GM21723 (cell line): Measurements from ENCODE around the gene SERGEF.

ENCODE experiments used
- ATAC-seq: cut with Tn5 transposase; IDR thresholded peaks from one replicate; pipeline ENCODE4 v1.9.1; 2021; ENCODE audit warnings: mild to moderate bottlenecking, moderate library complexity; ENCODE audit not compliant: unreplicated experiment

The SERGEF gene

DNA sequence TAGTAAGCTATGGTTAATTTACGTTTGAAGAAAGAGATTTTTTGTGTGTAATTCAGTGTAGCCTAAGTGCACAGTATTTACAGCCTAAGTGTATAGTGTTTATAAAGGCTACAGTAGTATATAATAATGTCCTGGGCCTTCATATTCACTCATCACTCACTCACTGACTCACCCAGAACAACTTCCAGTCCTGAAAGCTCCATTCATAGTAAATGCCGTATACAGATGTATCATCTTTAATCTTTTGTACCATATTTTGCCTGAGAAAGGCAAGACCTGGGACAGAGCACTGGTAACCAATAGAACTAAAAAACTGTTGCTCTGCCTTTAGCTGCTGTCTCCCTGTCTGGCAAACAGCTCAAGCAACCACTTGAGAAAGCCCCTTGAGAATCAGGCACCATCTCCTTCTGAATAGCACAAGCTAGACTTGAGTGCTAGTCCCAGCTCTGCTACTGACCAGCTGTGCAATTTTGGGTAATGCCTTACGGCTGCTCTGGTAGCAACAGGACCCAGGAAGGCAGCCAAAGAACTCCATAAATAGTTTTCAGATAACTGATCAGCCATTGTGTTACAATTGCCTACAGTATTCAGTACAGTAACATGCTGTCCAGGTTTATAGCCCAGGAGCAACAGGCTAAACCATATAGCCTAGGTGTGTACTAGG, 146.9 kb downstream of the SERGEF start:
- ATAC-seq, result no peak

DNA sequence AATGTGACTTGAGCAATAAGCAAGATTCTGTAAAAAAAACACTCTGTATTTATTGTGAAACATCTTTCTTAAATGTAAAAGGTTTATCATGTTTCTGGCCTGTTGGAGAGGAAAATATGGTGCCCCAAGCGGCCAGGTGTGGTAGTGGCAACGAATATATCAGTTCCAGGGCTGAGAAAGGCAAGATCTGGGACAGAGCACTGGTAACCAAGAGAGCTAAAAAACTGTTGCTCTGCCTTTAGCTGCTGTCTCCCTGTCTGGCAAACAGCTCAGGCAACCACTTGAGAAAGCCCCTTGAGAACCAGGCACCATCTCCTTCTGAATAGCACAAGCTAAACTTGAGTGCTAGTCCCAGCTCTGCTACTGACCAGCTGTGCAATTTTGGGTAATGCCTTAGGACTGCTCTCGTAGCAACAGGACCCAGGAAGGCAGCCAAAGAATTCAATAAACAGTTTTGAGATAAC, 148.3 kb downstream of the SERGEF start:
- ATAC-seq, result peak; percentile 63

DNA sequence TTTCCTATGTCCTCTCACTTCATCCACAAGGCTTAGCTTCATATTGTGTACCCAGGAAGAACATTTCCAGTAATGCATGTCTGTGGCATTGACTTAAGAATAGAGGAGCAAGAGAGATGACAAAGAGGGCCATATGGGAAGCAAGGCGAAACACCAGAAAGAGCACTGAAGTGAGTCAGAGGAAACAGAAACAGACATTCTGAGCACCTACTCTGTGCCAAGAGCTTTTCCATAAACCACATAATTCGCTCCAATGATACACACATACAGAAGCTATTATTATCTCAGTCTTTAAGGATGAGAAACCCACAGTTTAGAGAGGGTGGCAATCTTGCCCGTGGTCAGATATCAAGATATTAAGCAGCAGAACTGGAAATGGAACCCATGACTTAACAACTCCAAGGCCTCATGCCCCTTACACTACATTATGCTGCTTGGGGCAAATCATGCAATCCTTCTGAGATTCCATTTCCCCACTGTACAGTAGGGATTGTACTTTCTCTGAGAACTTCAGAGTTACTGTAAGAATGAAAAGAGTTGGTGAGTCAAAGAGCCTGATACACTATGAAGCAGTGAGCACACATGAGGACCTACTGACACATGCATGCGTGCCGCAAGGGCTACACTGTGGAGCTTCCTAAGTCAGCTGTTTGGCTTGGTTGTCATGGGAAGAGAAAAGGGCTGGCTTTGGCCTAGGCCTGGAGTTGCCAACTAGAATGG, 151.7 kb downstream of the SERGEF start:
- no peak for ATAC-seq

DNA sequence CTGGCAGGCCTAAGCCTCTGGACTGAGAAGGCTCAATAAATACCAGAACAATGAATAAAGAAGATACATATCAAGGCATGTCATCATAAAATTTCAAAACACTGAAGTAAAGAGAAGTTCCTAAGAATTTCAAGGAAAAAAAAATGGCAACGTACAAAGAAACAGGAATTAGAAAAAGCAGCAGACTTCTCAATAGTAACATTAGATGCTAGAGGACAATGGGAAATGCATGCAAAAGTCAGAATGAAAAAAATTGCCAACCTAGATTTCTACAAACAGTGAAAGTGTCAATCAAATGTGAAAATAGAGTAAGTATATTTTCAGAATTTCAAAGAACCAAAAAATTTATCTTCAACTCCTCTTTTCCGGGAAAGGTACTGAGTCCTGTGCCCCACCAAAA, 153.3 kb downstream of the SERGEF start:
- no peak for ATAC-seq

DNA sequence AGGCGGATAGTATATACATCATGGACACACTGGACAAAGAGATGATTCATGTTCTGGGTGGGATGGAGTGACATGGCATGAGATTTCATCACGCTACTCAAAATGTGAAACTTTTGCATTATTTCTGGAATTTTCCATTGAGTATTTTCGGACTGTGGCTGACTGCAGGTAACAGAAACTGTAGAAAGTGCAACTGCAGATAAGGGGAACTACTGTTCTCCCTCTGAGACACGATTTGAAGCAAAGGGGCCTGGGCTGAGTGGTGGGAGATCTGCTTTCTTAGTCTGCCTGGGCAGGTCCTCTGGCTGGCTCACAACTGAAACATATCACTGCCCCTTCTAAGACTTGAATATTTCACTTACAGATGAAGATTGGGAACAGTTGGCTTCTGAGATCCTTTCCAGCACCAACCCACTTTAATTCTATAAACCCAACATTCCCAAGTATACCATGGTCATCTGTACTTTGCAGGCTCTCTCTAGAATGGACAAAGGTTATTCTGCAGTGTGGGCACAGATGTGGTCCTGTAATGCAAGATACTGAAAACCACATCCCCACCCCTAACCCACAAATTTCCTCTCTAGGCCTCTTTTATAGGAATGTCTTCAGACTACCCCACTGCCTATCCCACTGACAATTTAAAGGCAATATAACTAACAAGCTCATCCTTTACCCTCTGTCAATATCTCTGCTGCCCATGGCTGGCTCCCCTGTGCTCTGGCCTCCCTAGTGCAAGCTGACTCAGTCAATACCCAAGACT, 157.1 kb downstream of the SERGEF start:
- ATAC-seq, result peak; percentile 79

DNA sequence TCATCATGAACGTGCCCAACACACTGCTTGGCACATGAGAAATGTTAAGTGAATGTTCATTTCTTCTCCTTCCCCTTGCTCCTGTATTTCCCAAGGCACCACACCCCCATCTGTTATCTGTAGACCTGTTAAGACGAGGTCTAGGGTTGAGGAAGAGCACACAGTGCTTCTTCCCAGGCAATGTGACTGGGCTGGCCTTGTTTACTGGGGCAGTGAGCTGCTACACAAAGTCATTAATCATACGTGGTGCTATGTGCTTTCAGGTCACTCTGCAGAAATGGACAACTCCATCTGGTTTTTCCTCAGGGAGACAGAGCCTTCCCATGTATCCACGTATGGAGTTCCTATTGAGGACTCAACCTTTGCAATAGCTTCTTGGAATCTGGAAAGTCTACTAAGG, 159.6 kb downstream of the SERGEF start:
- ATAC-seq, result no peak

DNA sequence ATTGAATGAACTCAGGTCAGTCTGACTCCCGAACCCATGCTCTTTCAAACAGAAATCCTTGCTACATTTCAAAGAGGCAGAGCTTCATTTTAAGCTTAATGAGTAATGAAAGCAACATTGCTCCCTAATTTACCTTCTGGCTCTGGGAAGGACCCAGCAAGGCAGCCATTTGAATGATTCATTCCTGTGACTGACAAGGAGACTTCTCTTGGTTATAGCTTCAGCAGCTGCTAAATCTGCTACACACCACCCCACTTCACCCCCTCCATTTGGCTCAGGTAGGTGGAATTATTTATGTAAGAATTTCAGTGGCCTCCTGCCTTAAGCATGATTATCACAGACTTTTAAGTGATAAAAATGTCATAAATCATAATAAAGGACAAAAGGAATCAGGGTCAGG, 160.6 kb downstream of the SERGEF start:
- no peak for ATAC-seq

DNA sequence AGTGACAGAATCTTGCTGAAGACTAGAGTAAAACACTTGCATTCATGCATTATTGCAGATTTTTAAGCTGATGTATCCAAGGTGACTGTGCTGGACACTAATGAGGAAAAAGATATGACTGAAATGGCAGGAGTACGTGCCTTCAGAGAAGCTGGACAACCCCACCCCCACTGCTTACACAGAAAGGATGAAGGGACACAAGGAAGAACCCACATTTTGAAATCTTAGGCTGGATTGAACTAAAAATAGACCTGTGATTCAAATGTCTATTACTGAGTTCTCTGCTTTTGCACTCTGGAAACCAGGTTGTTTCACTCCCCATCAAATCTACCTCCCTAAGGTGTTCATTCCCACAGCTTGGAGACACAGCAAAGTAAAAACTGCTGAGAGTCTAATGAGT, 161.2 kb downstream of the SERGEF start:
- ATAC-seq, result no peak

DNA sequence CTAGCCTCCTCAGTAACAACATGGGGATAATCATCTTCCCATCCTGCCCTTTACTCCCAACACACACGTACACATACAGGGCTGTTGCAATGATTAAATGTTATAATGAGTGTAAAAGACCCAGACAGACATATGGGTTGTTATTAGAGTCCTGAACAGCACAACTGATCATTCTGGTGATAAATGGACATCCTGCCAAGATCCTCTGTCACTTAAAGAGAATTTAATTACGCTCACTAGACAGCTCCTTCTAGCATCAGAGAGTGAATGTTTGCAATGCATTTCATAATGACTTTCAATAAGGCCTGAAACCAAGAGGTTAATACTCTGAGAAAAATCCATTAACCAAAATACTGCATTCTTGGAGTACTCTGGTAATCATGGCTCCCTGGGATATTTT, 162.5 kb downstream of the SERGEF start:
- ATAC-seq, result no peak

DNA sequence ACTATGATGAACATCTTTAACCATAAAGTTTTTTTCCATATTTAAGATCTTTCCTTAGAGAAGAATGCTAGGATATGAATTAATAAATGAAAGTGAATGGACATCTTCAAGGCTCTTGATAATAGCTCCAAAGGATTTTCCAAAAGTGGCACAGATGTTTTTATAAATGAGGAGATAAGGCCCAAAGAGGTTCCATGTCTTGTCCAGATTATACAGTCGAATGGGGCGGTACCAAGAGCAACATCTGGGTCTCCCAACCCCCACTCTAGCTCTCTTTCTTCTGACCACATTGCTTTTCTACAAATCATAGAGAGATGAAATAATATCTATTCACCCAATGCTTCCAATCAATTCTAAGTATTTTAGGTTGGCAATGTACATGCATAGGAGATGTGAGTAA, 164.1 kb downstream of the SERGEF start:
- no peak for ATAC-seq

DNA sequence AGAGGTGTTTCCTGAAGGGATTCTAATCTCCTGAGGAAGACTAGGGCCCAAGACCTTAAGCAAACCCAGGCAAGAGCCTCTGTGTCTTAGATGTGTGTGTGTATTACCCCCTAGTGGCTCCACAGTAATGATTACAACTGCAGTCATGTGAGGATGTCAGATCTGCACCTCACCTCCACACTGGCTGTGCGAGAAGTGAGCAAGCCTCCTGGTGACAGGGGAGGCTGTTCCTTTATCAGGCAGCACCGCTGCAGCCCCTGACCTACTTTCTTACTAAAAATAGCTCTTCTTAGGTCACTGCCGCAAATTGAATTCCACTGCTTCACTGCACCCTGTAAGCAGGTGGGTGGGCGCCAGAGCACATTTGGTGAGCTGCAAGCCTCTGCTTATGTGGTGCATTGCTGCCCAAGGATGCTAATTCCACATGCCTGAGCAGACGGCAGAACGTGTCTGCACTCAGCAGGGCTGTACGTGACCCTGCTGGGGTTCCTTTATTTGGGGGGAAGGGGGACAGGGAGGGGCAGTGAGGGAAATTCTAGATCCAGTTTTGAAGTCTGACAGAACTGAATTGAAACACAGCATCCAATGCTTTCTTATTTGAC, 165.9 kb downstream of the SERGEF start:
- ATAC-seq, result no peak

DNA sequence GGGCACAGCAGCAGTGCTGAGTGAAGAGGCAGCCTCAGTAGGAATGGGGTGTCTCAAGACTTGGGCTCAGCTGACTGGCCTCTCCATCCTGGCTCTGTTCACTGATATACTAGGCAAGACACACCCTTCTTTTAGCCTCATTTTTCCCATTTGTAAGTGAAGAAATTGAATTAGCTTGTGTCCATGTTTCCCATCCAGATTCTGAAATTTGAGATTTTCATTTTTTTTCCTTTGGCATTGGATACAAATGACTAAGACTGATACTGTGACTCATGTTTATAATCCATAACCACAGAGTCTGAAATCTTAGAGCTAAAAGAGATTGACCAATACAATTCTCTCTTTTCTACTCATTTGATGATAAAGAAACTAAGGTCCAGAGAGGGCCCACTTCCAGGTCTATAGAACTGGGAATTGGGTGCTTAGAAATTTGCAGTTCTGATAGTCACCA, 167.4 kb downstream of the SERGEF start:
- ATAC-seq, result no peak

DNA sequence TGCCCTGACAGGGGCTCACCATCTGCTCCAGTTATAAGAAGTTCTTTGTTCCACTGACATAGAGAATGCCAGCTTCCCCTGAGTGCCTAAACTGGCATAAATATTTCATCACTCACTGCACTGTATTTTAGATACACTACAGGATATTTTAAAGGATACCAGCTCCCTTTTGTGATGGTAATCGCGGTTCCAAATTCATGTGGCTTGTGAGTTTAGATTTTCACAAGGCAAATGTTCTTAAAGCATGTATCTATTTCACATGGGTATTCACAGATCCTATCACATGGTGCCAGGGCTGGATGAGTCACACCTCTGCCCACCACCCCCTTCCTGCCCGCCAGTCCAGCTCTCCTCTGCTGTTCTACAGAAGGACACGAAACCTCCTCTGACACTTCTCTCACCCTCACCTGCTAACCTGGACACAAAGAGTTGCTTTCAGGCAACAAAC, 172.7 kb downstream of the SERGEF start:
- no peak for ATAC-seq

DNA sequence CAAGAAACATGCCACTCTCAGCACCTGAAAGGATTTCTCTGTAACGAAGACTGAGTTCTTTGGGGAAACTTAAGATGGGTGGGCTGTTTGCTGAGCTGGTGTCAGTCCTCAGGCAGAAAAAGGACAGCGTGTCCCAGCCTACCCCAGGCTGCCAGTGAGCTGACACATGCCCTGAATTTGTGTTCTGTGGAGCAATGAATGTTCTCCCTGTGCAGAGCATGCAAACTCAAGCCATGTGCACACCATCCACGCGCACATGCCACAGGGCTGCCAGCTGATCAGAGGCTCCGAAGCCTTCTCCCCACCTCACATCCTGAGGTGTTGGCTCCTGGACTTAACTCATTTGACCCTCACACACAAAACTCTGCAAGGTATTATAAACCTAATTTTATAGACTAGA, 173.4 kb downstream of the SERGEF start:
- ATAC-seq, result no peak

DNA sequence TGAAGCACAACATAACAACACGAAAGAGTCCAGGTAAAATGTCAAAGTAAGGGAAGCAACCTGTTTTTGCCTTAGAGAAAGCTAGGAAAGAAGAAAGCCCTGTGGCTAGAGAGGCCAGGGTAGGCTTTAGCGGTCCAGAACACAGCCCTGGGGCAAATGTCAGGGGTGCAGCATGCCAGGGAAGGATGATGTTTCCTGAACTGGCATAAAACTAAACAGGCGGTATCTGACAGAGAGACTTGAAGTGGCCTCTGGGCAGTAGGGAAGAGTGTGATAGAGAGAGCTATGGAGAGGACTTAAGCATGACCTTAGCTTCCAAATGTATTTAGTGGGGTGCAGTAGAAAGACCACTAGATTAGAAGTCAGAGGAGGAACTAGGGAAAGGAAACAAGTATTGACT, 174.7 kb downstream of the SERGEF start:
- no peak for ATAC-seq

DNA sequence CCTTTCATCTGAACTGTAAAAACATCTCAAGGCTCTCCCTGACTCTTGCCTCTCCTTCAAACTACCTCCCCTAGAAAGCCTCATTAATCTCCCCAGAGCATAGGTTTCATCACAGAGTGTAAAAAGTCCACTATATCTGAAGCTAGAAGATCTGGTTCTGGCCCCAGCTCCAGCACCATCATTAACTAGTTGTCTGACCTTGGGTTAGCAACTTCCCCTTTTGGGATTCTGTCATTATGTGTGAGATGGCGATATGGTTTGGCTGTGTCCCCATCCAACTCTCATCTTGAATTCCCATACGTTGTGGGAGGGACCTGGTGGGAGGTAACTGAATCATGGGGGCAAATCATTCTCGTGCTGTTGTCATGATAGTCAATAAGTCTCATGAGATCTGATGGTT, 181.0 kb downstream of the SERGEF start:
- no peak for ATAC-seq

DNA sequence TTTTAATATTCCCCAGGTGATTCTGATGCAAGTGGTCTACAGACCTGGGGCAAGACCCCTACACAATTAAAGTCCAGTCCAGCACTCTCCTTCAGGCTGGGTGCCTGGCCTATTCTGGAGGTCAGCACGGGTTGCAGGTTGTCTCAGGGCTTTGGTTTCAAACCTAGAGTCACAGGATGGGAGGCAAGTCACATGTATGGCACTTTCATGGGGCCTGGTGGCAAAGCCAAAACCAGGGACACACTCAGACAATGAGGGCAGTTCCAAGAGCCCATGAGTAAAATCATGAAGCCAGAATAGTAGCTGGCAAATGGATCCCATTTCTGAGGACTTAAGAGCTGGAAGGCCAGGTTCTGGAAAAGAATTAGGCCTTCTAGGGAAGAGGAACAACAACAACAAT, 181.6 kb downstream of the SERGEF start:
- ATAC-seq, result no peak

DNA sequence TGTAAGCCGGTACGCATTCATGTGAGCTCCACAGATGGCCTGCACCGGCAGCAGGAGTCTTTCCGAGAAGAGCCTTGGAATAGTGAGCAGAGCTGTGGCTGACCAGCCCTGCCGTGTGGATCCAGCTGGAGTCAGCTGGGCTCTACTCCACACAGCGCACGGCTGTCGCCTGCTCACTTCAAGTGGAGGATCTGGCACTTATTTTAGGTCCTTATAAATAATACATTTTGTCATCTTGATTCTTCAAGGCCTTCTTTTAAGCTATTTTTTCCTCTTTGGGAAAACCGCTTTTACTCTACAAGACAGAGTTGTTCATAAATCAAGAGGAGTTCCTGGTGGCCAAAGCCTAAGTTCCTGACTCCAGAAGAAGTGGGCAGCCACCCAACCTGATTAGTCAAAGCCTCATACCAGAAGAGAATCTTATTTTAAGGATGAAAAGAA, 184.5 kb downstream of the SERGEF start:
- no peak for ATAC-seq

DNA sequence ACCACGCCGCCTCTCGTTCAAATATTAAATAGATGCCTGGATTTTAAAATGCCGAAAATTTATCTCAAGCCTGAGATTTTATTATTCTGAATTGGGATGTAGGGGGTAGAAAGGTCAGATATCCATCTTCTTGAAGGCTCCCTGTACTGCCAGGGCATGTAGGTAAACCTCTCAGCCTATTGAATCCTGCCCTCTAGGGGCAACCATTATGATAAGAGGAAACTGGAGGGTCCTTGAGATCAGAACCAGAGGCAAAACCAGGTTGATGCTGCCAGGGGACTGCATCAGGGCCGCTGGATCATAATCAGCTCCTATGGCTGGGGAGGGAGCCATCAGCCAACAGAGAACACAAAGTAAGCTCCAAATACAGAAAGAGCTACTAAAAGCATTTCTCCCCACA, 185.8 kb downstream of the SERGEF start:
- no peak for ATAC-seq

DNA sequence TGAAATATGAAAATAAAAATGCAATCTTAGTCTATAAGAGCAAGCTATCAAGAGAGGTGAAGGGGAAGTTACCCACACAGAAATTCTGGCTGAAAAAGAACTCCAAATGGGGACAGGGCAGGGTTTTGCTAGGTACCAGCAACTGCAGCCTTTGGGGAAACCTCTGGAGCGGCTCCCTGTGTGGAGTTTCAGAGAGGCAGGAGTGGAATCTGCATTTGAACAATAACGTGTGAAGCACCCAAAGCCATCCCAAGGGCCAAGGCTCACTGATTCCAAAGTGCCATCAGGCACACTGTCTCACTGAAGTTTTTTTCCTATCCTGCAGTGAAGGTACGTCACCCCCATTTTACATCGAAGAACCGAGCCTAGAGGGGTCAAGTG, 190.5 kb downstream of the SERGEF start:
- ATAC-seq, result no peak

DNA sequence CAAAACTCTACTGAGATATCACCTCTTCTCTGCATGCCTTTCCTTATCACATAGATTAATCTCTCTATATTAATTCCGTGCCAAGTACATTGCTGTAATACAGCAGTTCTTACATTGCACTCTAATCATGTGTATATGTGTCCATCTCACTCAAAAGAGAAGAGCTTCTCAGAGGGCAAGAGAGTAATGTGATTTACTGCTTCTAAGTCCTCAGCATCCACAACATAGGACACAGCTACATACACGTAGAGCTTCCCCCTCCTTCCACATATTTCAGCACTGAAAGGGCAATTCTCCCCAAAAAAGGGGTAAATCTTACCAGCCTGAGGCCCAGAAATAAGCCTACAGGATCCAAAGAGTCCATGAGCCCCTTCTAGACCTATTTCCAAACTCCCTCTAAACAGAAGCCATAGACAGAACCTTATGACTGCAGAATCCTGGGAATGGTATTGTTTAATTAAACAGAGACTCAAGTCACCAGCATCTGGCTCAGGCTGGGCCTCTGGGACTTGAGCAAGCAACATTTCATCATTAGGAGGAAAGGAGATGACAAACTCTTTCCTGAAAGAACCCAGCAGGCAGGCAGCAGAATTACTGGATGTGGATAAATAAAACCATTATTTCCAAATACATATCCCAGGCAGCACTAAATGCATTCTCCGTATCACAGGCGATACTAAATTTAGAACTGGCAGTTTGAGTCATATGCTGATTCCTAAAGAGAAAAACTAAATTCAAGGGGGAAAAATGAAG, 191.0 kb downstream of the SERGEF start:
- ATAC-seq, result no peak
